A549 (cell line): ENCODE measurements around the gene PISD.

ENCODE experiments used
- CHD4 ChIP-seq: fragments of 200-600 bp; sonication (generic); IDR thresholded peaks from 2 replicates; pipeline ENCODE4 v1.6.1; 2016; ENCODE audit warnings: antibody characterized with exemption, mild to moderate bottlenecking, borderline replicate concordance
- CTCF ChIP-seq: fragments of >200 bp; sonication (Bioruptor Twin); formaldehyde crosslinking; IDR thresholded peaks from 3 replicates; pipeline ENCODE4 v1.5.1; 2016
- ELK1 ChIP-seq: fragments of 150-350 bp; IDR thresholded peaks from 2 replicates; pipeline ENCODE4 v1.6.1; 2014; ENCODE audit warnings: low read depth, mild to moderate bottlenecking, low read length
- EP300 ChIP-seq, 2 experiments: fragments of >200 bp; sonication (Bioruptor Twin); formaldehyde crosslinking; IDR thresholded peaks; 2 replicates in 1 of 2; 3 replicates in 1 of 2; pipeline ENCODE4 v1.6.1; 2016 to 2017
- POLR2A ChIP-seq: IDR thresholded peaks from 2 replicates; pipeline ENCODE4 v1.6.1; 2012; ENCODE audit warnings: mild to moderate bottlenecking, low read length
- SMC3 ChIP-seq: fragments of >200 bp; sonication (Bioruptor Twin); formaldehyde crosslinking; IDR thresholded peaks from 3 replicates; pipeline ENCODE4 v1.6.1; 2018; ENCODE audit warnings: inconsistent platforms

GRCh38 chr22:31610611-31611010 lies 51.4 kb downstream of the PISD start:
- no peak for TF ChIP-seq ELK1
- TF ChIP-seq SMC3 = no peak
- no peak for TF ChIP-seq CTCF
- no peak for TF ChIP-seq CHD4
- no peak for TF ChIP-seq POLR2A
- no peak for TF ChIP-seq EP300 (IDR thresholded peaks at IDR 0.05)
